Stimulated activated CD8-positive, alpha-beta memory T cell treated with anti-CD3 and anti-CD28 coated beads, Interleukin-12 subunit alpha, Interleukin-12 subunit beta, amount 100 ng/mL, for 1 hour (primary cell): ENCODE results near the gene DCST2.

Experiments
- DNase-seq: peaks from one replicate; pipeline ENCODE4 v3.0.0-alpha.2; 2020; ENCODE audit warnings: low read depth

The DCST2 gene

GRCh38 chr1:155010211-155010918 lies 23.2 kb downstream of the DCST2 start:
- DNase-seq: no peak

- no peak for DNase-seq
Measured at GRCh38 chr1:155009742-155010141, 23.8 kb downstream of the DCST2 start.

- DNase-seq: no peak
Measured at GRCh38 chr1:155009221-155009711, 24.3 kb downstream of the DCST2 start.

GRCh38 chr1:155008015-155008941 lies 25.3 kb downstream of the DCST2 start:
- no peak for DNase-seq

GRCh38 chr1:155007251-155007828 lies 26.2 kb downstream of the DCST2 start:
- no peak for DNase-seq

- no peak for DNase-seq
Measured at GRCh38 chr1:155006601-155007101, 26.9 kb downstream of the DCST2 start.

GRCh38 chr1:155005076-155006011 lies 28.2 kb downstream of the DCST2 start:
- no peak for DNase-seq

- DNase-seq: no peak
Measured at GRCh38 chr1:155004352-155005075, 29.1 kb downstream of the DCST2 start.

GRCh38 chr1:155003766-155004351 lies 29.7 kb downstream of the DCST2 start:
- no peak for DNase-seq

- DNase-seq: no peak
Measured at GRCh38 chr1:155003227-155003765, 30.3 kb downstream of the DCST2 start.

- DNase-seq: no peak
Measured at GRCh38 chr1:155002464-155003226, 30.9 kb downstream of the DCST2 start, which contains the start of gene ZBTB7B. Gene ZBTB7B (plus strand): TSS chr1:155002802. CDS start chr1:155014661, 11,859 bp downstream.

GRCh38 chr1:155001675-155002463 lies 31.7 kb downstream of the DCST2 start:
- peak; percentile 96 for DNase-seq

- no peak for DNase-seq
Measured at GRCh38 chr1:155001425-155001674, 32.2 kb downstream of the DCST2 start.

- DNase-seq: peak; percentile 67
Measured at GRCh38 chr1:155000726-155001424, 32.7 kb downstream of the DCST2 start.

GRCh38 chr1:155000411-155000725 lies 33.2 kb downstream of the DCST2 start:
- no peak for DNase-seq

GRCh38 chr1:154999571-155000410 lies 33.8 kb downstream of the DCST2 start:
- DNase-seq: no peak
